Thyroid gland (tissue), 4 donors: ENCODE results near the gene RBCK1.

Source experiments
- CTCF ChIP-seq, 6 experiments: fragments of 200-600 bp in 3 of 6; fragments of 450-650 bp in 3 of 6; sonication (generic) in 3 of 6; IDR thresholded peaks; one replicate each; pipeline ENCODE4 v1.5.1; 2016 to 2019; ENCODE audit warnings: antibody characterized with exemption in 6 of 6, mild to moderate bottlenecking in 2 of 6, inconsistent platforms in 1 of 6, moderate library complexity in 1 of 6
- POLR2A ChIP-seq, 2 donors: fragments of 450-650 bp; IDR thresholded peaks; one replicate each; pipeline ENCODE4 v1.6.1; 2017; ENCODE audit warnings: antibody characterized with exemption in 2 of 2, mild to moderate bottlenecking in 2 of 2, moderate library complexity in 1 of 2

GRCh38 chr20:403582-403957 is 4.5 kb upstream of the RBCK1 start:
- no peak for TF ChIP-seq POLR2A (IDR thresholded peaks at IDR 0.05)
- no peak for TF ChIP-seq CTCF (IDR thresholded peaks at IDR 0.05)
